HEK293 (cell line): ENCODE measurements around the gene PPFIBP1.
A peak's percentile ranks its signal among the peaks of the same experiment; 100 is the strongest.

ENCODE experiments used
- CTCF ChIA-PET: fragments of 350-600 bp; formaldehyde crosslinking; extraction: SDS; loops from one replicate; lab custom pipeline; 2021; ENCODE audit warnings: antibody characterized with exemption; lab: Yijun Ruan, JAX
- POLR2A ChIA-PET: fragments of 300-600 bp; formaldehyde crosslinking; extraction: SDS; loops from one replicate; lab custom pipeline; 2020; ENCODE audit warnings: antibody characterized with exemption, inconsistent platforms; lab: Yijun Ruan, JAX
- H3K27ac ChIP-seq: fragments of 200-500 bp; sonication (Bioruptor generic); 2 replicates; pipeline ENCODE4 v1.5.1; 2014; ENCODE audit warnings: low read depth, low read length, control low read depth, inconsistent platforms; ENCODE audit errors: extremely low read depth
- H3K36me3 ChIP-seq, 2 experiments: fragments of 200-500 bp in 1 of 2; sonication (Bioruptor generic) in 1 of 2; 1 replicate in 1 of 2; 2 replicates in 1 of 2; pipeline ENCODE4 v1.5.1; 2014 to 2017; ENCODE audit warnings: inconsistent platforms in 2 of 2, low read length in 2 of 2; ENCODE audit not compliant: control insufficient read depth in 2 of 2, insufficient read depth in 1 of 2
- H3K4me1 ChIP-seq: fragments of 200-500 bp; sonication (Bioruptor generic); 2 replicates; pipeline ENCODE4 v1.5.1; 2014; ENCODE audit warnings: mild to moderate bottlenecking, low read length, inconsistent platforms; ENCODE audit not compliant: control insufficient read depth, insufficient read depth
- H3K4me3 ChIP-seq: 2 replicates; pipeline ENCODE4 v1.5.1; 2011; ENCODE audit warnings: low read depth, mild to moderate bottlenecking, control low read depth, low read length, moderate library complexity
- H3K9me3 ChIP-seq: fragments of 200-500 bp; sonication (Bioruptor generic); 2 replicates; pipeline ENCODE4 v1.5.1; 2014; ENCODE audit warnings: low read depth, low read length, inconsistent platforms; ENCODE audit not compliant: control insufficient read depth, insufficient read depth
- KLF7 ChIP-seq: fragments of 450-650 bp; formaldehyde crosslinking; IDR thresholded peaks from 2 replicates; pipeline ENCODE4 v1.5.1; 2016; ENCODE audit warnings: missing biosample characterization, missing genetic modification characterization, borderline replicate concordance
- OSR2 ChIP-seq: fragments of 450-650 bp; formaldehyde crosslinking; IDR thresholded peaks from 2 replicates; pipeline ENCODE4 v1.5.1; 2016; ENCODE audit warnings: missing biosample characterization, missing genetic modification characterization
- RBAK ChIP-seq: fragments of 450-650 bp; formaldehyde crosslinking; IDR thresholded peaks from 2 replicates; pipeline ENCODE4 v1.5.1; 2016; ENCODE audit warnings: missing biosample characterization, missing genetic modification characterization
- YY2 ChIP-seq: fragments of 450-650 bp; formaldehyde crosslinking; IDR thresholded peaks from 2 replicates; pipeline ENCODE4 v1.5.1; 2016; ENCODE audit warnings: missing biosample characterization, missing genetic modification characterization
- ZBTB1 ChIP-seq: fragments of 450-650 bp; formaldehyde crosslinking; IDR thresholded peaks from 2 replicates; pipeline ENCODE4 v1.5.1; 2016; ENCODE audit warnings: missing biosample characterization, missing genetic modification characterization
- ZBTB20 ChIP-seq: fragments of 450-650 bp; formaldehyde crosslinking; IDR thresholded peaks from 2 replicates; pipeline ENCODE4 v1.5.1; 2016; ENCODE audit warnings: missing biosample characterization, missing genetic modification characterization
- ZFHX2 ChIP-seq: fragments of 450-650 bp; formaldehyde crosslinking; conservative IDR thresholded peaks from 2 replicates; pipeline ENCODE4 v1.5.1; 2016; ENCODE audit warnings: missing biosample characterization, missing genetic modification characterization
- ZNF114 ChIP-seq: fragments of 450-650 bp; formaldehyde crosslinking; IDR thresholded peaks from 2 replicates; pipeline ENCODE4 v1.5.0; 2017; ENCODE audit warnings: missing biosample characterization, missing genetic modification characterization
- ZNF133 ChIP-seq: fragments of 450-650 bp; formaldehyde crosslinking; IDR thresholded peaks from 2 replicates; pipeline ENCODE4 v1.5.1; 2016; ENCODE audit warnings: missing biosample characterization, missing genetic modification characterization
- ZNF138 ChIP-seq: fragments of 450-650 bp; formaldehyde crosslinking; IDR thresholded peaks from 2 replicates; pipeline ENCODE4 v1.5.1; 2016; ENCODE audit warnings: missing biosample characterization, missing genetic modification characterization, borderline replicate concordance
- ZNF169 ChIP-seq: fragments of 450-650 bp; formaldehyde crosslinking; IDR thresholded peaks from 2 replicates; pipeline ENCODE4 v1.5.1; 2016; ENCODE audit warnings: missing biosample characterization, missing genetic modification characterization
- ZNF184 ChIP-seq: fragments of 450-650 bp; IDR thresholded peaks from 2 replicates; pipeline ENCODE4 v1.5.1; 2018; ENCODE audit warnings: missing biosample characterization, mild to moderate bottlenecking, missing genetic modification characterization
- ZNF2 ChIP-seq: fragments of 450-650 bp; formaldehyde crosslinking; IDR thresholded peaks from 2 replicates; pipeline ENCODE4 v1.5.1; 2016; ENCODE audit warnings: missing biosample characterization, missing genetic modification characterization
- ZNF239 ChIP-seq: fragments of 450-650 bp; formaldehyde crosslinking; IDR thresholded peaks from 2 replicates; pipeline ENCODE4 v1.5.1; 2016; ENCODE audit warnings: missing biosample characterization, missing genetic modification characterization
- ZNF248 ChIP-seq: fragments of 450-650 bp; formaldehyde crosslinking; IDR thresholded peaks from 2 replicates; pipeline ENCODE4 v1.5.1; 2017; ENCODE audit warnings: missing biosample characterization, missing genetic modification characterization
- ZNF302 ChIP-seq: fragments of 450-650 bp; formaldehyde crosslinking; IDR thresholded peaks from 2 replicates; pipeline ENCODE4 v1.5.1; 2016; ENCODE audit warnings: missing biosample characterization, missing genetic modification characterization, low read depth
- ZNF354C ChIP-seq: fragments of 450-650 bp; formaldehyde crosslinking; IDR thresholded peaks from 2 replicates; pipeline ENCODE4 v1.5.1; 2016; ENCODE audit warnings: missing biosample characterization, missing genetic modification characterization, low read depth, borderline replicate concordance
- ZNF521 ChIP-seq: fragments of 450-650 bp; formaldehyde crosslinking; IDR thresholded peaks from 2 replicates; pipeline ENCODE4 v1.5.1; 2017; ENCODE audit warnings: missing biosample characterization, mild to moderate bottlenecking, missing genetic modification characterization
- ZNF585B ChIP-seq: fragments of 450-650 bp; formaldehyde crosslinking; IDR thresholded peaks from 2 replicates; pipeline ENCODE4 v1.5.1; 2016; ENCODE audit warnings: missing biosample characterization, missing genetic modification characterization
- ZNF621 ChIP-seq: fragments of 450-650 bp; formaldehyde crosslinking; IDR thresholded peaks from 2 replicates; pipeline ENCODE4 v1.5.1; 2017; ENCODE audit warnings: missing biosample characterization, missing genetic modification characterization
- ZNF624 ChIP-seq: fragments of 450-650 bp; formaldehyde crosslinking; IDR thresholded peaks from 2 replicates; pipeline ENCODE4 v1.5.1; 2017; ENCODE audit warnings: missing biosample characterization, missing genetic modification characterization
- ZNF626 ChIP-seq: fragments of 450-650 bp; sonication (Bioruptor Pico); formaldehyde crosslinking; IDR thresholded peaks from 2 replicates; pipeline ENCODE4 v1.5.1; 2018; ENCODE audit warnings: missing biosample characterization, missing genetic modification characterization, inconsistent platforms
- ZNF629 ChIP-seq: fragments of 450-650 bp; formaldehyde crosslinking; IDR thresholded peaks from 2 replicates; pipeline ENCODE4 v1.5.1; 2017; ENCODE audit warnings: missing biosample characterization, missing genetic modification characterization
- ZNF76 ChIP-seq: fragments of 450-650 bp; formaldehyde crosslinking; IDR thresholded peaks from 2 replicates; pipeline ENCODE4; 2016; ENCODE audit warnings: low read depth, missing biosample characterization, missing genetic modification characterization, borderline replicate concordance
- ZNF768 ChIP-seq: fragments of 450-650 bp; formaldehyde crosslinking; IDR thresholded peaks from 2 replicates; pipeline ENCODE4 v1.5.1; 2018; ENCODE audit warnings: missing biosample characterization, mild to moderate bottlenecking, missing genetic modification characterization
- ZNF777 ChIP-seq: fragments of 450-650 bp; formaldehyde crosslinking; IDR thresholded peaks from 2 replicates; pipeline ENCODE4 v1.5.1; 2017; ENCODE audit warnings: missing biosample characterization, missing genetic modification characterization, borderline replicate concordance
- ZNF791 ChIP-seq: fragments of 450-650 bp; formaldehyde crosslinking; IDR thresholded peaks from 2 replicates; pipeline ENCODE4 v1.5.1; 2016; ENCODE audit warnings: missing biosample characterization, missing genetic modification characterization
- TF ChIP-seq, protein P1 (sequence below): fragments of 450-650 bp; formaldehyde crosslinking; IDR thresholded peaks from 2 replicates; pipeline ENCODE4 v1.5.1; 2016; ENCODE audit warnings: missing biosample characterization, missing genetic modification characterization
- TF ChIP-seq, protein P2 (sequence below): fragments of 450-650 bp; formaldehyde crosslinking; IDR thresholded peaks from 2 replicates; pipeline ENCODE4 v1.5.1; 2016; ENCODE audit warnings: missing biosample characterization, missing genetic modification characterization
- TF ChIP-seq, protein P3 (sequence below): fragments of 450-650 bp; formaldehyde crosslinking; IDR thresholded peaks from 2 replicates; pipeline ENCODE4 v1.5.1; 2016; ENCODE audit warnings: missing biosample characterization, missing genetic modification characterization
- TF ChIP-seq, protein P4 (sequence below): fragments of 450-650 bp; formaldehyde crosslinking; IDR thresholded peaks from 2 replicates; pipeline ENCODE4 v1.5.1; 2017; ENCODE audit warnings: missing biosample characterization, missing genetic modification characterization
- TF ChIP-seq, protein P5 (sequence below): fragments of 450-650 bp; formaldehyde crosslinking; IDR thresholded peaks from 2 replicates; pipeline ENCODE4 v1.5.1; 2016; ENCODE audit warnings: missing biosample characterization, missing genetic modification characterization

The PPFIBP1 gene

DNA sequence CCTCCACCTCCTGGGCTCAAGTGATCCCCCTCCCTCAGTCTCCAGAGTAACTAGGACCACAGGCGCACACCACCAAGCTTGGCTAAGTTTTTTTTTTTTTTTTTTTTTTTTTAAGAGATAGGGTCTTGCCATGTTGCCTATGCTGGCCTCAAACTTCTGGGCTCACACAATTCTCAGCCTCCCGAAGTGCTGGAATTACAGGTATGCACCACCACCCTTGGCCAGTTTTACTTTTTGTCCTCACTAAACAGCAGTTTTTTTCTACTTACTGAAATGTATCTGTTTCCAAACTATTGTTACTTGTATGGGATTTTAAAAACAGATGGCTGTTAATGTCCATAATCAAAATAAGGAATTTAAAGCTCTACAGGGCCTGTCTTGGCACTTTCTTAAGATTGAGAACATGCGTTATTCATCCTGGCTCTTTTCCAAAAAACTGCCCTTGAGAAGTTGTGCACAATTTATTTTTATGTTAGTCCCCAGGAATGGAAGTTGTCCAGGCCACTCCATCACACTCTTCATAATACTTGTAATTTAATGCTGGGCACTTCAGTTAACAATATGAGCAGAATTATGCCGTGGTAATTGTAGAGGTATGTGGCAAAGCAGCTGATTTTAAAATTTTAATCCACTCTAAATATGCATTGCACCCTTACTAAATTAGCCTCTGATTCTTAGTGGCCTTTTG, 120.3 kb downstream of the PPFIBP1 start:
- POLR2A ChIA-PET = no interaction called here
- Histone ChIP-seq H3K27ac (no peak overlapping the region), H3K9me3 (no peaks in the 10 kb centered on the region), H3K4me3 (no peak overlapping the region), H3K4me1 (peaks cover 17% of the 10 kb centered on the region), H3K36me3 (no peaks in the 10 kb centered on the region)
- CTCF ChIA-PET = interaction anchor here (0.6 kb wide), 1 partner anchor 508 kb away, joined by 4 read pairs; no protein-coding TSS in a partner anchor
- TF ChIP-seq ZNF2 (no peak; the same call in 1 of the 2 replicates), ZNF133 (tag by site-specific recombination) (no peak), ZNF76 (no peak), OSR2 (tag by site-specific recombination) (peak; percentile 90), KLF7 (tag by site-specific recombination) (no peak), ZNF791 (tag by site-specific recombination) (no peak), ZNF521 (tag by site-specific recombination) (no peak), ZNF138 (tag by site-specific recombination) (no peak), ZNF239 (no peak), YY2 (tag by site-specific recombination) (no peak), ZNF626 (tag by site-specific recombination) (no peak), ZNF629 (tag by site-specific recombination) (peak; percentile 63), ZNF585B (tag by site-specific recombination) (no peak), ZNF169 (tag by site-specific recombination) (no peak), ZNF114 (tag by site-specific recombination) (no peak), ZNF777 (tag by site-specific recombination) (no peak), ZFHX2 (tag by site-specific recombination) (no peak), ZNF768 (tag by site-specific recombination) (no peak), ZNF621 (tag by site-specific recombination) (no peak), ZNF354C (no peak), ZNF248 (tag by site-specific recombination) (no peak), ZNF624 (tag by site-specific recombination) (no peak), ZBTB20 (no peak), ZNF184 (tag by site-specific recombination) (0 out of 2 replicates have a peak, but pooled peaks have one; percentile 54), ZBTB1 (tag by site-specific recombination) (peak; percentile 63; the same call in 1 of the 2 replicates), RBAK (tag by site-specific recombination) (no peak), ZNF302 (tag by site-specific recombination) (no peak)
- TF ChIP-seq, protein P1, sequence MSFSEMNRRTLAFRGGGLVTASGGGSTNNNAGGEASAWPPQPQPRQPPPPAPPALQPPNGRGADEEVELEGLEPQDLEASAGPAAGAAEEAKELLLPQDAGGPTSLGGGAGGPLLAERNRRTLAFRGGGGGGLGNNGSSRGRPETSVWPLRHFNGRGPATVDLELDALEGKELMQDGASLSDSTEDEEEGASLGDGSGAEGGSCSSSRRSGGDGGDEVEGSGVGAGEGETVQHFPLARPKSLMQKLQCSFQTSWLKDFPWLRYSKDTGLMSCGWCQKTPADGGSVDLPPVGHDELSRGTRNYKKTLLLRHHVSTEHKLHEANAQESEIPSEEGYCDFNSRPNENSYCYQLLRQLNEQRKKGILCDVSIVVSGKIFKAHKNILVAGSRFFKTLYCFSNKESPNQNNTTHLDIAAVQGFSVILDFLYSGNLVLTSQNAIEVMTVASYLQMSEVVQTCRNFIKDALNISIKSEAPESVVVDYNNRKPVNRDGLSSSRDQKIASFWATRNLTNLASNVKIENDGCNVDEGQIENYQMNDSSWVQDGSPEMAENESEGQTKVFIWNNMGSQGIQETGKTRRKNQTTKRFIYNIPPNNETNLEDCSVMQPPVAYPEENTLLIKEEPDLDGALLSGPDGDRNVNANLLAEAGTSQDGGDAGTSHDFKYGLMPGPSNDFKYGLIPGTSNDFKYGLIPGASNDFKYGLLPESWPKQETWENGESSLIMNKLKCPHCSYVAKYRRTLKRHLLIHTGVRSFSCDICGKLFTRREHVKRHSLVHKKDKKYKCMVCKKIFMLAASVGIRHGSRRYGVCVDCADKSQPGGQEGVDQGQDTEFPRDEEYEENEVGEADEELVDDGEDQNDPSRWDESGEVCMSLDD = no peak
- TF ChIP-seq, protein P2, sequence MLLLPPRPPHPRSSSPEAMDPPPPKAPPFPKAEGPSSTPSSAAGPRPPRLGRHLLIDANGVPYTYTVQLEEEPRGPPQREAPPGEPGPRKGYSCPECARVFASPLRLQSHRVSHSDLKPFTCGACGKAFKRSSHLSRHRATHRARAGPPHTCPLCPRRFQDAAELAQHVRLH = no peak
- TF ChIP-seq, protein P3, sequence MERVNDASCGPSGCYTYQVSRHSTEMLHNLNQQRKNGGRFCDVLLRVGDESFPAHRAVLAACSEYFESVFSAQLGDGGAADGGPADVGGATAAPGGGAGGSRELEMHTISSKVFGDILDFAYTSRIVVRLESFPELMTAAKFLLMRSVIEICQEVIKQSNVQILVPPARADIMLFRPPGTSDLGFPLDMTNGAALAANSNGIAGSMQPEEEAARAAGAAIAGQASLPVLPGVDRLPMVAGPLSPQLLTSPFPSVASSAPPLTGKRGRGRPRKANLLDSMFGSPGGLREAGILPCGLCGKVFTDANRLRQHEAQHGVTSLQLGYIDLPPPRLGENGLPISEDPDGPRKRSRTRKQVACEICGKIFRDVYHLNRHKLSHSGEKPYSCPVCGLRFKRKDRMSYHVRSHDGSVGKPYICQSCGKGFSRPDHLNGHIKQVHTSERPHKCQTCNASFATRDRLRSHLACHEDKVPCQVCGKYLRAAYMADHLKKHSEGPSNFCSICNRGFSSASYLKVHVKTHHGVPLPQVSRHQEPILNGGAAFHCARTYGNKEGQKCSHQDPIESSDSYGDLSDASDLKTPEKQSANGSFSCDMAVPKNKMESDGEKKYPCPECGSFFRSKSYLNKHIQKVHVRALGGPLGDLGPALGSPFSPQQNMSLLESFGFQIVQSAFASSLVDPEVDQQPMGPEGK = no peak
- TF ChIP-seq, protein P4, sequence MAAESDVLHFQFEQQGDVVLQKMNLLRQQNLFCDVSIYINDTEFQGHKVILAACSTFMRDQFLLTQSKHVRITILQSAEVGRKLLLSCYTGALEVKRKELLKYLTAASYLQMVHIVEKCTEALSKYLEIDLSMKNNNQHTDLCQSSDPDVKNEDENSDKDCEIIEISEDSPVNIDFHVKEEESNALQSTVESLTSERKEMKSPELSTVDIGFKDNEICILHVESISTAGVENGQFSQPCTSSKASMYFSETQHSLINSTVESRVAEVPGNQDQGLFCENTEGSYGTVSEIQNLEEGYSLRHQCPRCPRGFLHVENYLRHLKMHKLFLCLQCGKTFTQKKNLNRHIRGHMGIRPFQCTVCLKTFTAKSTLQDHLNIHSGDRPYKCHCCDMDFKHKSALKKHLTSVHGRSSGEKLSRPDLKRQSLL (tag by site-specific recombination) = peak; percentile 16; the same call in 1 of the 2 replicates
- TF ChIP-seq, protein P5, sequence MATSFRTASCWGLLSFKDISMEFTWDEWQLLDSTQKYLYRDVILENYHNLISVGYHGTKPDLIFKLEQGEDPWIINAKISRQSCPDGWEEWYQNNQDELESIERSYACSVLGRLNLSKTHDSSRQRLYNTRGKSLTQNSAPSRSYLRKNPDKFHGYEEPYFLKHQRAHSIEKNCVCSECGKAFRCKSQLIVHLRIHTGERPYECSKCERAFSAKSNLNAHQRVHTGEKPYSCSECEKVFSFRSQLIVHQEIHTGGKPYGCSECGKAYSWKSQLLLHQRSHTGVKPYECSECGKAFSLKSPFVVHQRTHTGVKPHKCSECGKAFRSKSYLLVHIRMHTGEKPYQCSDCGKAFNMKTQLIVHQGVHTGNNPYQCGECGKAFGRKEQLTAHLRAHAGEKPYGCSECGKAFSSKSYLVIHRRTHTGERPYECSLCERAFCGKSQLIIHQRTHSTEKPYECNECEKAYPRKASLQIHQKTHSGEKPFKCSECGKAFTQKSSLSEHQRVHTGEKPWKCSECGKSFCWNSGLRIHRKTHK = no peak
